Subcutaneous abdominal adipose tissue (tissue), 5 donors: Measurements from ENCODE around the gene IL22RA1.

ENCODE experiments used
- H3K27ac ChIP-seq: one replicate; pipeline ENCODE4 v1.7.0; 2013; ENCODE audit warnings: low read depth, mild to moderate bottlenecking, inconsistent platforms, low read length, moderate library complexity
- H3K27me3 ChIP-seq, 5 donors: one replicate each; pipeline ENCODE4 v1.7.0; 2013; ENCODE audit warnings: low read length in 5 of 5, inconsistent platforms in 1 of 5; ENCODE audit not compliant: control insufficient read depth in 5 of 5, insufficient read depth in 4 of 5
- H3K36me3 ChIP-seq, 5 donors: one replicate each; pipeline ENCODE4 v1.7.0; 2013; ENCODE audit warnings: low read length in 5 of 5; ENCODE audit not compliant: control insufficient read depth in 5 of 5, insufficient read depth in 5 of 5
- H3K4me1 ChIP-seq, 5 donors: one replicate each; pipeline ENCODE4 v1.7.0; 2013; ENCODE audit warnings: low read length in 5 of 5, mild to moderate bottlenecking in 3 of 5, moderate library complexity in 1 of 5; ENCODE audit not compliant: control insufficient read depth in 5 of 5, insufficient read depth in 5 of 5
- H3K4me3 ChIP-seq, 5 donors: one replicate each; pipeline ENCODE4 v1.7.0; 2013; ENCODE audit warnings: low read length in 5 of 5, low read depth in 1 of 5
- H3K9ac ChIP-seq, 5 donors: one replicate each; pipeline ENCODE4 v1.7.0; 2013; ENCODE audit warnings: low read length in 5 of 5, mild to moderate bottlenecking in 4 of 5, moderate library complexity in 3 of 5
- H3K9me3 ChIP-seq, 5 donors: one replicate each; pipeline ENCODE4 v1.7.0; 2013; ENCODE audit warnings: low read length in 5 of 5; ENCODE audit not compliant: control insufficient read depth in 5 of 5
- donor health status: healthy.
- donor health status: healthy.
- donor health status: healthy.
- donor health status: healthy.
- donor health status: healthy.

IL22RA1 gene

DNA sequence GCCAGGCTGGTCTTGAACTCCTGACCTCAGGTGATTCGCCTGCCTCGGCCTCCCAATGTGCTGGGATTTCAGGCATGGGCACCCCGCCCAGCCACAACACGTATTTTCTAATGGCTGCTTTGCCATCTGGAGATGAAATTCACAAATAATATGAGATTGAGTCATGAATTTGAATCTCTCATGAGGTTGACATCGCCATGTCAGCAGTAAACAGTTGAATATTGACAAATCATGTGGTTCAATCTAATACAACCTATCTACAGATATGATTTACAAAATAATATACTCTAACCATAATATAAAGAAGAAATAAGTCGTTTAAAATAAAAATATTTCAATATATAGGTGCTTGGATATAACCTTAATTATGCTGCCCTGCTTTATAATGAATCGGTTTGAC, 73.1 kb downstream of the IL22RA1 start:
- H3K27me3 ChIP-seq = no peaks in the 10 kb centered on the region
- no peaks in the 10 kb centered on the region for H3K9me3 ChIP-seq
- H3K4me1 ChIP-seq = peaks cover 0 to 6% (median 2%) of the 10 kb centered on the region in 5 donors
- H3K9ac ChIP-seq = no peak overlapping the region
- no peak overlapping the region for H3K4me3 ChIP-seq
- no peak overlapping the region for H3K27ac ChIP-seq
- no peaks in the 10 kb centered on the region for H3K36me3 ChIP-seq
